Left colon (tissue), 2 donors: ENCODE data around the gene GMCL2. TPM values are rescaled to one million over a fixed set of nuclear protein-coding genes. Genes with fewer than 3 reads are reported as not detected.

Experiments
- ATAC-seq: fragments of 200-7000 bp; cut with Tn5 transposase; one replicate; pipeline ENCODE4 v1.9.1; 2020; ENCODE audit warnings: mild to moderate bottlenecking, moderate library complexity
- DNase-seq, 2 donors: peaks; one replicate each; pipeline ENCODE4 v3.0.0-alpha.2; 2020
- intact Hi-C, 2 donors: fragments of 100-400 bp; cut with DNase I in 1 of 2; cut with micrococcal nuclease in 1 of 2; formaldehyde crosslinking; loops; one replicate each; pipeline versions ENCODE4 v1.11.2 to v1.14.0; 2022; cut with DNase I, micrococcal nuclease
- total RNA-seq, 2 donors: library from RNA; stranded (reverse); fragmentation: NEBNext Ultra II Directional; extraction: Animal tissue kit (Norgen Biotek cat#: 25700); gene quantifications; one replicate each; pipeline ENCODE4 v1.2.1, GENCODE V29; 2021
- donor health status: DM: no; HTN: no; CAD: no.
- donor health status: DM: yes; HTN: yes; CAD: no.

GMCL2 gene
- total RNA-seq, 2 donors from 2014 or later = not detected

- intact Hi-C loops = no loop called here
- DNase-seq = no peak
- ATAC-seq = no peak
Measured at GRCh38 chr5:178194026-178194425, 6.9 kb upstream of the GMCL2 start.

GRCh38 chr5:178193251-178193809, 6.2 kb upstream of the GMCL2 start:
- ATAC-seq = no peak

GRCh38 chr5:178192787-178193186, 5.6 kb upstream of the GMCL2 start:
- DNase-seq (no peak), ATAC-seq (no peak)
- intact Hi-C loops = no loop called here

More at GRCh38 chr5:178193251-178193809, 6.2 kb upstream of the GMCL2 start:
- intact Hi-C loops = no loop called here
- DNase-seq = no peak

- ATAC-seq = no peak
- intact Hi-C loops = no loop called here
- no peak for DNase-seq
Measured at GRCh38 chr5:178192244-178192643, 5.1 kb upstream of the GMCL2 start.

- ATAC-seq = no peak
Measured at GRCh38 chr5:178191661-178192060, 4.5 kb upstream of the GMCL2 start.

GRCh38 chr5:178189433-178189832, 2.3 kb upstream of the GMCL2 start:
- ATAC-seq (no peak), DNase-seq (no peak)
- intact Hi-C loops = no loop called here

More at GRCh38 chr5:178191661-178192060, 4.5 kb upstream of the GMCL2 start:
- DNase-seq = no peak
- intact Hi-C loops = no loop called here

- ATAC-seq (no peak), DNase-seq (no peak)
- intact Hi-C loops = no loop called here
Measured at GRCh38 chr5:178186427-178186826, 744 bp downstream of the GMCL2 start.

- ATAC-seq = peak; percentile 59
- intact Hi-C loops = no loop called here
- DNase-seq = no peak
Measured at GRCh38 chr5:178182158-178182876, 4.9 kb downstream of the GMCL2 start.

- no peak for DNase-seq
- intact Hi-C loops = no loop called here
- ATAC-seq = no peak
Measured at GRCh38 chr5:178180141-178180863, 6.9 kb downstream of the GMCL2 start.

- DNase-seq (no peak), ATAC-seq (no peak)
- intact Hi-C loops = no loop called here
Measured at GRCh38 chr5:178177569-178177968, 9.6 kb downstream of the GMCL2 start.

- intact Hi-C loops = no loop called here
- ATAC-seq = no peak
- DNase-seq = no peak
Measured at GRCh38 chr5:178176791-178177190, 10.4 kb downstream of the GMCL2 start.

- intact Hi-C loops = no loop called here
- DNase-seq = no peak
- no peak for ATAC-seq
Measured at GRCh38 chr5:178174456-178174855, 12.7 kb downstream of the GMCL2 start.

- no peak for DNase-seq
- intact Hi-C loops = no loop called here
- no peak for ATAC-seq
Measured at GRCh38 chr5:178170455-178170854, 16.7 kb downstream of the GMCL2 start.

GRCh38 chr5:178165581-178165980, 21.6 kb downstream of the GMCL2 start:
- intact Hi-C loops = loop anchor here in 1 of 2 donors (5.0 kb wide), 1 partner anchor 88 kb away; no protein-coding TSS in a partner anchor
- DNase-seq (no peak), ATAC-seq (no peak)

GRCh38 chr5:178163772-178164735, 23.1 kb downstream of the GMCL2 start:
- intact Hi-C loops = no loop called here
- DNase-seq (peak; percentile 66 to 88), ATAC-seq (peak; percentile 99)

GRCh38 chr5:178162481-178162880, 24.7 kb downstream of the GMCL2 start:
- ATAC-seq = no peak
- DNase-seq = no peak
- intact Hi-C loops = no loop called here

- intact Hi-C loops = no loop called here
- ATAC-seq (no peak), DNase-seq (no peak)
Measured at GRCh38 chr5:178160176-178160575, 27.0 kb downstream of the GMCL2 start.

- ATAC-seq (no peak), DNase-seq (no peak)
- intact Hi-C loops = no loop called here
Measured at GRCh38 chr5:178155065-178155464, 32.1 kb downstream of the GMCL2 start.
